ENCODE measurements around the gene NR1D1.

DNA sequence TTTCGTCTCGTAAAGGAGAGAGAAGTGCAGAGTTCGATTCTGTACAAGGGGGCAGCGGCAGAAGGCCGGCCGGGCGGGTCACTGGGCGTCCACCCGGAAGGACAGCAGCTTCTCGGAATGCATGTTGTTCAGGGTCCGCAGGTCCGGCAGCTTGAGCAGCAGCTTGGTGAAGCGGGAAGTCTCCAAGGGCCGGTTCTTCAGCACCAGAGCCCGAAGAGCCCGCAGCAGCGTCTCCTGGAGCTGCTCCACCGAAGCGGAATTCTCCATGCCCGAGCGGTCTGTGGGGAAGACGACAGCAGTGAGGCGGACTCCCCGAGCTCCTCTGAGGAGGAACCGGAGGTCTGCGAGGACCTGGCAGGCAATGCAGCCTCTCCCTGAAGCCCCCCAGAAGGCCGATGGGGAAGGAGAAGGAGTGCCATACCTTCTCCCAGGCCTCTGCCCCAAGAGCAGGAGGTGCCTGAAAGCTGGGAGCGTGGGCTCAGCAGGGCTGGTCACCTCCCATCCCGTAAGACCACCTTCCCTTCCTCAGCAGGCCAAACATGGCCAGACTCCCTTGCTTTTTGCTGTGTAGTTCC is 7.3 kb downstream of the NR1D1 start:
- TF ChIP-seq, protein P1, sequence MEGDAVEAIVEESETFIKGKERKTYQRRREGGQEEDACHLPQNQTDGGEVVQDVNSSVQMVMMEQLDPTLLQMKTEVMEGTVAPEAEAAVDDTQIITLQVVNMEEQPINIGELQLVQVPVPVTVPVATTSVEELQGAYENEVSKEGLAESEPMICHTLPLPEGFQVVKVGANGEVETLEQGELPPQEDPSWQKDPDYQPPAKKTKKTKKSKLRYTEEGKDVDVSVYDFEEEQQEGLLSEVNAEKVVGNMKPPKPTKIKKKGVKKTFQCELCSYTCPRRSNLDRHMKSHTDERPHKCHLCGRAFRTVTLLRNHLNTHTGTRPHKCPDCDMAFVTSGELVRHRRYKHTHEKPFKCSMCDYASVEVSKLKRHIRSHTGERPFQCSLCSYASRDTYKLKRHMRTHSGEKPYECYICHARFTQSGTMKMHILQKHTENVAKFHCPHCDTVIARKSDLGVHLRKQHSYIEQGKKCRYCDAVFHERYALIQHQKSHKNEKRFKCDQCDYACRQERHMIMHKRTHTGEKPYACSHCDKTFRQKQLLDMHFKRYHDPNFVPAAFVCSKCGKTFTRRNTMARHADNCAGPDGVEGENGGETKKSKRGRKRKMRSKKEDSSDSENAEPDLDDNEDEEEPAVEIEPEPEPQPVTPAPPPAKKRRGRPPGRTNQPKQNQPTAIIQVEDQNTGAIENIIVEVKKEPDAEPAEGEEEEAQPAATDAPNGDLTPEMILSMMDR (optimal IDR thresholded peaks at IDR 0.05 in 1 of 3, IDR thresholded peaks at IDR 0.05 in 1 of 3, conservative IDR thresholded peaks at IDR 0.05 in 1 of 3; ENCODE audit: extremely low read depth in 1 of 3, insufficient read depth in 2 of 3, low read length in 3 of 3): no peak
- no peak for TF ChIP-seq EZH2 (IDR thresholded peaks at IDR 0.05; ENCODE audit: low read length)
